SH-SY5Y (cell line): ENCODE data around the gene B3GALNT2.

Experiments
- GATA2 ChIP-seq: IDR thresholded peaks from 2 replicates; pipeline ENCODE4 v1.6.1; 2011; ENCODE audit warnings: mild to moderate bottlenecking, low read depth, low read length
- GATA3 ChIP-seq: IDR thresholded peaks from 2 replicates; pipeline ENCODE4 v1.6.1; 2011; ENCODE audit warnings: low read depth, mild to moderate bottlenecking, low read length, moderate library complexity

B3GALNT2 gene

DNA sequence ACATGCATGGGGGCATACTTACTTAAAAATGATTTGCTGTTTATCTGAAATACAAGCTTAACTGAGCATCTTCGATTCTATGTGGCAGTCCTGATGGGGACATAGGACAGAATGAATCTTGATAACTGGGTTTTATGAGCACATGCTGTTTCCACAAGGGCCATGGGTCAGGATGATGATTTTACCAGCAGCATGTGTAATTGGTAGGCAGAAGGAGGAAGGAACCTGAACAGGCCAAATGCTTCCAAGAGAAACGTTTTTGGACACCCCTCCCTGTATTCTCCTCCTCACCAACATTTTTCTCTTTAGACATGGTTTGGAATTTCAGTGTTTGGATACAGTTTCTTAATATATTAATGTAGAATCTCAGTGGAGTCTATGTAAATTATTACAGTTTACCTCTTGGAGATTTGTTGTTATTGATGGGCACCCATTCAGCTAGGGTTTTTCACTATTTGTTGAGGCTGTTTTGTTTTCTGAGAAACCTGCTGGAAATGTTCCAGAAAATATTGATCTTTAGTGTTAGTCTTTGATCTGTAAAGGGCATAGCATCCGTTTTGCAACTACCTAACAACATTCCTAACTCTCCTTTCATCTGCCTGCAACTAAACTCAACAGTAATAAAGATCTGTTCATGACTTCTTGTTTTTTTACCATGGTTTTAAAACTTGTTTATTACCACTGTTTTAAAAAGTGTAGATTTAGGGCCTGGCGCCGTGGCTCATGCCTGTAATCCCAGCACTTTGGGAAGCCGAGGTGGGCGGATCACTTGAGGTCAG is 95.0 kb downstream of the B3GALNT2 start:
- TF ChIP-seq GATA2 (no peak), GATA3 (no peak)

DNA sequence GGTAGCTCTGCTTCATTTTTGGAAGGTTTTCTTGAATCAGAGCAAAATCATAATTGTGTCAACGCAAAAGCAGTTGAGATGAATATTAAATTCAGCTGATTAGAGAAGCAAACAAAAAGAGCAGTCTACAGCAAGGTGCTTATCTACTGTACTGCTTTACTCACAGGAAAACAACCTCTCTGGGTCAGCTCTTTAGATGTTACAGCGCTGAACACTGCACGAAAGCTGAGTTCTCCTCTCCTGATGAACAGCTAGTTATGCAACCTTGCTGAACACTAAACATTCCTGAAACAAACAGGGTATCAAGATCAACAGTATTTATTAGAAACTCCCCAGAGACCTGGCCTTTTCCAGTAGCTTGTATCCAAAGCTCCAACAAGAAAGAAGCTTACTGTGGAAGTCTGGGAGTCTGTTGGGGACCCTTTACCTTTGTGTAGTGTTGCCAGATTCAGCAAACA is 95.7 kb downstream of the B3GALNT2 start:
- TF ChIP-seq GATA2, result no peak
- no peak for TF ChIP-seq GATA3

DNA sequence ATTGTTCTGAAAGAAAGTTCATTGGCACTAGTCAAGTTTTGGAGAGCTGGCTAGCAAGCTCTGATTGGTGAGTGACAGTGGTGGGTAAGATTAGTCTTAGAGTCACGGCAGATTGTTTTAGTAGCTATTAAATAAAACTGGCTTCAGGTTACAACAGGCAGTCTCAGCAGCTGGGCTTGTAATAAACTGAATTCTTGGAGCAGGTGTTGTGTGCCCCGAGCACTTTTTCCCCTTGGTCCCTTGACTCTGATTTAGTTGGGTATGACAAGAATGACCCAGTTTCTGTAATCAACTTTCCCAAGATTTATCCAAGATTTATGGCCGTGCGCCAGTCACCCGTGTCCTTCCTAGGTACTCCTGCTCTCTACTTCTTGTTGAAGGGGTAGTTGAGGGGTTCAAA is 96.8 kb downstream of the B3GALNT2 start:
- TF ChIP-seq GATA2 (no peak), GATA3 (no peak)

DNA sequence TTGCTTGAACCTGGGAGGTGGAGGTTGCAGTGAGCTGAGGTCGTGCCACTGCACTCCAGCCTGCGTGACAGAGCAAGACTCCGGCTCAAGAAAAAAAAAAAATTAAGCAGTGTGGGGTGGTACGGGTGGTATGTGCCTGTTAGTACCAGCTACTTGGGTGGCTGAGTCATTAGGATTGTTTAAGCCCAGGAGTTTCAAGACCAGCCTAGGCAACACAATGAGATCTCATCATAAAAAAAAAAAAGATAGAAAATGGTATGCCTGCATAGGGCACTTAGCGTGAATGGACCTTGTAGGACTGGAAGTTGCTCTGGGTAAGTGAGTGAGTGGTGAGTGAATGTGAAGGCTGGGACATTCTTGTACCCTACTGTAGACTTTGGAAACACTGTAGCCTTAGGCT is 100.1 kb downstream of the B3GALNT2 start:
- TF ChIP-seq GATA2, result no peak
- no peak for TF ChIP-seq GATA3

DNA sequence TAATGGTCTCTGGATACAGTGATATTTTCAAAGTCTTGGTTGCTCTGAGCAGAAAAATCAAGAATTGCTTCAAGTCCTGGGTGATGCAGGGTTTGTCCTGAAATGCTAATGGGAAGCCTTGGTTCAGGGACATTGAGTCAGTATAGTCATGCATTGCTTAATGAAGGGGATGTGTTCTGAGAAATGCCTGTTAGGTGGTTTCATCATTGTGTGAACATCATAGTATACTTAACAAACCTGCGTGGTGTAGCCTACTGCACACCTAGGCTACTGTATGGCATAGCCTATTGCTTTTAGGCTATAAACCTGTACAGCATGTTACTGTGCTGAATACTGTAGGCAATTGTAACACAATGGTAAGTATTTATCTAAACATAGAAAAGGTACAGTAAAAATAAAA is 100.7 kb downstream of the B3GALNT2 start:
- TF ChIP-seq GATA3 (no peak), GATA2 (no peak)

DNA sequence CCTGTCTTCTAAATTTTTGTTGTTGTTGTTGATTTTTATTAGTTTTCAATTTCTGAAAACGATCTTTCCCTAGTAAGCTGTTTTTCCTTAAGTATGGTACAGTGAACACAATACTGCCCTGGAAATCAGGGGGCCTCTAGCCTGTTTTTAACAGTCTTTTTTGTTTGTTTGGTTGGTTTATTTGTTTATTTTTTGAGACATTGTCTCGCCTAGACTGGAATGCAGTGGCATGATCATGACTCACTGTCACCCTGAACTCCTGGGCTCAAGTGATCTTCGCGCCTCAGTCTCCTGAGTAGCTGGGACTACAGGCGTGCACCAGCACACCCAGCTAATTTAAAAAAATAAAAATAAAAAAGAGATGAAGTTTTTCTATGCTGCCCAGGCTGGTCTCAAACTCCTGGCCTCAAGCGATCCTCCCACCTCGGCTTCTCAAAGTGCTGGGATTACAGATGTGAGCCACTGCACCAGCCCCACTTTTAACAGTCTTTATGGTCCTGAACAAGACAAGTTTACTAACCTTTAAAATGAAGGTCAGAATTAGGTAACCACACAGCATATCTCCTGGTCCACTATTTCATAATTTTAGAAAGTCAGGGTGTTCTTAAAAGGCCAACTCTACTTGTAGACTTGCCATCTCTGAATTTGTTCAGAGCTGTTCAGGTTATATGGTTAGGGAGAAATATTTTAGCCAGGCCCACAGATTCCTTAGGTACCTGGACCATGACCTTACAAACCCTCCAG is 101.6 kb downstream of the B3GALNT2 start:
- TF ChIP-seq GATA3 (no peak), GATA2 (no peak)

DNA sequence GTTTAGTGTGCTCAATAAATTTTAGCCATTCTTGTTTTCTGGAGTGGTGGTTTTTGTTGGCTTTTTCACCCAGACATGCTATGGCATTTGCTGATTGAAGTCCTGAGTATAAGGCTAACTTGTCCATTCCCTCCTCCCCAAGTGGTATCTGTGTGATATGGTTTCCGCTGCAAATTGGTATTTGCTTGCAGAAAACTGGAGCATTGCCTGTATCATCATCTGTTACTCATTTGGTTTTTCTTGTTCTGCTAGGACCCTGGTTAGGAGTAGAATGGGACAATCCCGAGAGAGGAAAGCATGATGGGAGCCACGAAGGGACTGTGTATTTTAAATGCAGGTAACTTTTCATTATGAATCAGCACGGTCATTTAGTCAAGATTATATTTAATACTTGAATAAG is 103.0 kb downstream of the B3GALNT2 start:
- TF ChIP-seq GATA3 (no peak), GATA2 (no peak)
